HCT116 (cell line): ENCODE results near the gene FOXP1.

Source experiments
- CTCF ChIP-seq, 3 experiments: fragments of 200-600 bp in 1 of 3; sonication (generic) in 1 of 3; IDR thresholded peaks in 2 of 3; conservative IDR thresholded peaks in 1 of 3; 2 replicates each; pipeline ENCODE4 v1.5.1; 2012 to 2017; ENCODE audit warnings: low read depth in 2 of 3, low read length in 2 of 3, antibody characterized with exemption in 1 of 3, borderline replicate concordance in 1 of 3, control low read depth in 1 of 3, mild to moderate bottlenecking in 1 of 3, mixed read lengths in 1 of 3, mixed run types in 1 of 3, moderate library complexity in 1 of 3; ENCODE audit not compliant: insufficient read depth in 1 of 3
- POLR2A ChIP-seq: IDR thresholded peaks from 2 replicates; pipeline ENCODE4 v1.7.0; 2011; ENCODE audit warnings: borderline replicate concordance; ENCODE audit not compliant: insufficient read depth, insufficient read length; ENCODE audit errors: extremely low read depth
- TCF7L2 ChIP-seq: IDR thresholded peaks from 2 replicates; pipeline ENCODE4 v1.7.0; 2011; ENCODE audit warnings: borderline replicate concordance, inconsistent platforms; ENCODE audit not compliant: insufficient read depth, insufficient read length; ENCODE audit errors: extremely low read depth

- TF ChIP-seq POLR2A = no peak
- TF ChIP-seq CTCF (IDR thresholded peaks at IDR 0.05 in 2 of 3, conservative IDR thresholded peaks at IDR 0.05 in 1 of 3; ENCODE audit: borderline replicate concordance in 1 of 3, insufficient read depth in 1 of 3, low read depth in 2 of 3, low read length in 2 of 3) = no peak
- no peak for TF ChIP-seq TCF7L2
Measured at GRCh38 chr3:71112576-71112975, 471.0 kb downstream of the FOXP1 start.
